GM12892 (cell line): ENCODE results near the gene OVAAL.

Experiments
- DNase-seq: peaks from one replicate; pipeline ENCODE4 v3.0.0; 2011; ENCODE audit not compliant: insufficient read length
- FAIRE-seq: peaks from 2 replicates; lab custom pipeline; 2011; peaks lifted over from hg19 to GRCh38; lab: Jason Lieb, UNC
- POLR2A ChIP-seq: IDR thresholded peaks from 2 replicates; pipeline ENCODE4 v1.6.1; 2011; ENCODE audit warnings: low read depth, low read length, control low read depth
- POLR2AphosphoS5 ChIP-seq: IDR thresholded peaks from 2 replicates; pipeline ENCODE4 v1.6.1; 2011; ENCODE audit warnings: low read depth, low read length, control low read depth
- TAF1 ChIP-seq: IDR thresholded peaks from 2 replicates; pipeline ENCODE4 v1.6.1; 2011; ENCODE audit warnings: low read depth, mild to moderate bottlenecking, control low read depth, low read length, borderline replicate concordance

OVAAL gene

DNA sequence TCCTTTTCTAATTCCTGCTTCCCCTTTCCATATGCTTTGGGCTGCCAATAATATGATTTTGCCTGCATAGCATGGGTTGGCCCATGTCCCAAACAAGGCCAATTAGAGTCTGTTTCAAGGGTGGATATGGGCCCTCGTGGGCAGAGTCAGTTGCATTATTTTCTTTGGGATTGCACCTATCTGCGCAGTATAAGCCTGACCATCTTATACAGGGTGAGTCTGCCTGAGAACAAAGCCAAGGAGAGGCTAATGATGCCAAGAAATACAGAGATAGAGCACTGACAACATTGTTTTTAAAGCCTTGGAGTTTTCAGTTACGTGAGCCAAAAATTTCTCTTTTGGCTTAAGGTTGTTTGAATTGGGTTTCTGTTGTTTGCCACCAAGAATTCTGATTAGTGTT lies 18.6 kb downstream of the OVAAL start:
- no peak for DNase-seq
- no peak for TF ChIP-seq POLR2A
- TF ChIP-seq TAF1: no peak
- TF ChIP-seq POLR2AphosphoS5: no peak
- FAIRE-seq: no peak

DNA sequence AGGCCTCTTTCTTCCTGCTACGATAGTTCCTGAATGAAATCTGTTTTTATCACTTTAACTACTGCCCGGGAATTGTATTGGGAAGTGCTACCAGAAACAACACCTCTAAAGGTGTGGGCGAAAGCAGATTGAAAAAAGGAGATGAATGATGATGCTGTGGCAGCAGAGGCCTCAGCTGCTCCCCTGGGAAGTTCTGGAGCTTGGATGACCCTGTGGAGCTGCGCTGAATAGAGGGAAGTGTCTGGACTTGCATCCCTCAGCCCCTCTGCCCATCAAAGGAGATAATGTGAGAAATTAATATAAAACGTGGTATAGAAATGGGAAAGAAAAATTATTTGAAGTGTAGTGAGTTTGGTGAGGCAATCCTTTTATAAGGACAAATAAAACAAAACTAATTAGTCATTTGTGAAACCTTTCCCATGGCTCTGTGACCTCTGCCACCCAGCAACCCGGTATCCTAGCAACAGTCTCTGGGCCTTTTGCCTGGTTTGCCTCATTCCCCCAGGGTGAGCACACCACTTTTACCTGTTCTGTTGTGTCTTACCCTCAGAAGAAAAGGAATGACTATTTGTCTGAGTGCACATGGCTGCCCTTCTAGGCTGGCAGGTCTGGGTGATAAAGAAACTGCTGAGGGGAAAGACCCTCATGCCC lies 21.3 kb downstream of the OVAAL start:
- TF ChIP-seq POLR2A (no peak), POLR2AphosphoS5 (no peak), TAF1 (no peak)
- no peak for FAIRE-seq
- no peak for DNase-seq

DNA sequence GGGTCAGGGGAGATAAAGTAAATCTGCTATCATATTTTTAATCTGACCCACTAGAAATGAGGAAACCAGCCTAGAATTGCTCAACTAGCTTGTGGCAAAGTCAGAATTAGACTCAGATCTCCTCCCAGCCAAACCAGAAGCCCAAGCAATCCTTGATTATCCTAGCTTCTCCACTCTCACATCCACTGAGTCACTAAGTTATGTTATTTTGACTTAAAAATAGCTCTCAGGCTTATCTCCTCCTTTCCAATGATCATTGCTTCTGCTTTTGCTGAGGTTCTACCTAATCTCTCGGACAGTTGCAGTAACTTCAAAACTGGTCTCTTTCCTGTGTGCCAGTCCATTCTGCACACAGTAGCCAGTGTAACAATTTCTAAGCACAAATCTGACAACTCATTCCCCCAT lies 22.9 kb downstream of the OVAAL start:
- no peak for TF ChIP-seq TAF1
- no peak for TF ChIP-seq POLR2AphosphoS5
- no peak for TF ChIP-seq POLR2A
- DNase-seq (no peak), FAIRE-seq (no peak)

DNA sequence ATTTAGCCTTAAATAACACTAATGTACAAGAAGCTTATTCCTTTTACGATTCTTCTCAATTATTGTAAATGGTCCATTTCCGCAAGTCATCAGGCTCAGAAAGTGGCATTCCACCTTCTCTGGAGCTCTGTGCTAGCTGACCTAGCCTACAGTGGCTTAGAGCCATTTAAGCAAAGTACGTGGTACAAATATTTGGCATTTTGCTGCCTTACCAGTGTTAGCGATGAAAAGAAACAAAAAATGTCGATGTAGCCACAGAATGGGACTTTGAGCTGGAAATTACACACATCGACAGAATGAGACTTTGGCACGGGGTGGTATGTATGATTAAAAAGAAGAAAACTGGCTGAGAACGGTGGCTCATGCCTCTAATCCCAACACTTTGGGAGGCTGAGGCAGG lies 26.1 kb downstream of the OVAAL start:
- FAIRE-seq (no peak), DNase-seq (no peak)
- TF ChIP-seq TAF1 (no peak), POLR2A (no peak), POLR2AphosphoS5 (no peak)

DNA sequence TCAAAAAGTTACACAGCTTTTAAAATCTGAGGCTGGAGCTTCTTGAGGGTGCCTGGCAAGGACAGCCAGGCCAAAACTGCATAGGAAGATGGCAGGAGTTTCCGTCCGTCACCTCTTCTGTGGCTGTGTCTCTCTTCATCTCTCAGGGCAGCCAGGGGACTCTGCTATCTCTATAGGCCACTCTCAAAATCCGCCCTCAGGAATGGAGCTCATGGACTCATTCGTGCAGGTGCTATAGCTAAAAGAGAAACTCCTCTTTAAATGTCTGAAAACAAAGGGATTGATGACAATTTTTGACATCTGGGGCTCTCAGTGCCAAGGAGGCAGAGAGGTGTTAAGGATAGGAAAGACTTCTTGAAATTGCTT lies 27.2 kb downstream of the OVAAL start:
- DNase-seq (no peak), FAIRE-seq (no peak)
- TF ChIP-seq POLR2A (no peak), TAF1 (no peak), POLR2AphosphoS5 (no peak)

DNA sequence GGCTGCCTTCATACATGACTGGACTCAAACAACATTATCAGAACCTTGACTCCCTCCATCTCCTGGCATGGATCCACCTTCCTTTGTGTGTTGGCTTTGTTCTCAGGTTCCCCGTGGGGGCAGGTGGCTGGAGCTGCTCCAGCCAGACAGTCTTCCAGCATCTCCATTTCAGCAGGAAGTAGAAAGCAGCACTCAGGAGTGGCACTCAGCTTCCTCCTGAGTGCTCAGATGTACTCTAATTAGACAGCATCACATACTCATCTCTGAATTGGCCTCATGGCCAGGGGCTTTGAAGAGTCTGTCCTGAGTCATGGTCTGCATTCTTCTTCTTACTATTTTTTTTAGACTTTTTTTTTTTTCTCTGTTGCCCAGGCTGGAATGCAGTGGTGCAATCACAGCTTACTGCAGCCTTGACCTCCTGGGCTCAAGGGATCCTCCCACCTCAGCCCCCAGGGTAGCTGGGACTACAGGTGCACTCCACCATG lies 27.9 kb downstream of the OVAAL start:
- TF ChIP-seq TAF1: no peak
- no peak for TF ChIP-seq POLR2A
- no peak for TF ChIP-seq POLR2AphosphoS5
- FAIRE-seq: no peak

DNA sequence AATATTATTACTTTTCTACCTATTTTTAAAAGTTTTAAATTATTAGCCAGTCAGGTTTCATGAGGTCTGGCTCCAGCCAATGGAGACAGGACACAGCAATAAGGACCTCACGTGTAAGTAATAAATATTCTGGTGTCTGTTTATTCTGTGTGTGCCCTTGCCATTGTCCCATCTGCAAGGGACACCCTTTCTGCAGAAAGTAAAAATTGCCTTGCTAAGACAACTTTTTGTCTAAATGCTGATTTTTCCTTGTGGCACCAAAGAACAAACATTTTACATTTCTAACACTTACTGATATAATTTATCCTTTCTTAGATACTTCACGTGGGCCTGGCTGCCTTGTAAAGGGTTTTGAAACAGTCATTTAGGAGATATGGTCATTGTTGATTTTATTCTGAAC lies 29.4 kb downstream of the OVAAL start:
- TF ChIP-seq TAF1 (no peak), POLR2A (no peak), POLR2AphosphoS5 (no peak)
- DNase-seq: no peak
- no peak for FAIRE-seq

More for the DNA sequence above, 27.9 kb downstream of the OVAAL start:
- DNase-seq: no peak

DNA sequence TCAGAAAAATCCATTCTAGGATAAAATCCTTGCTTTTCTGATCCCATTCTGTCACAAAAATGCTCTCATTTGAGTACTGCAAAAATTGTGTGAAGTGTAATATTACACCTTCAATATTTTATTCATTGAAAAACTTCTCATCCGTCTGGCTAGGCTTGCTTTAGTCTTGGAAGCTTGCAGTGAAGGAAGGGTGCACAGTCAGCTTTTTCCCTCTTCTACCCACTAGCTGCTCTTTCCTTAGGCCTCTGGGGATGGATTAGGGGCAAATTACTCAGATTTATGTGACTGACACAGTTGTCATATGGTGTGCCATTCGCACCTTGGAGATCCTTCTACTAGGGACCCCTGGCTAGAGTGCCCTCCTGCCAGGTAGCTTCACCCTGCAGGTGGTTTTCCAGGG lies 32.1 kb downstream of the OVAAL start:
- DNase-seq: no peak
- no peak for FAIRE-seq
- TF ChIP-seq POLR2A: no peak
- no peak for TF ChIP-seq TAF1
- TF ChIP-seq POLR2AphosphoS5: no peak

DNA sequence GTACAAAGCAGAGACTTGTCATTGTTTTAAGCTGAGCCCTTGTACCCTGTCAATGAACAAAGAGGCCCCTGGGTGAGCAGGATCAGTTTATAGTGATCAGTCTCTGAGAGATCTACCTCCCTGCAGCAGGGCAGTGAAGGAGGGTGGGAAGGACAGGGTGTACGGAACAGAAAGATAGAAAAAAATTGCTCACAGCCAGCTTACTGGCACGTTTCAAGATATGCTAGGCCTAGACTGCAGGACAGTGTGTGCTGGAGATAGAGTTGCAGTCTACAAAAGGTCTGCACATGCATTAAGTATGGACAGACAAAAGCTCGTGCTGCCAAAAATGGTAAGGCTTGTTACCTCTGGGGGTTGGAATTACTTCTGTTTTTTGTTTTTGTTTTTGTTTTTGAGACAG lies 34.6 kb downstream of the OVAAL start:
- FAIRE-seq (no peak), DNase-seq (no peak)
- TF ChIP-seq POLR2AphosphoS5 (no peak), POLR2A (no peak), TAF1 (no peak)

DNA sequence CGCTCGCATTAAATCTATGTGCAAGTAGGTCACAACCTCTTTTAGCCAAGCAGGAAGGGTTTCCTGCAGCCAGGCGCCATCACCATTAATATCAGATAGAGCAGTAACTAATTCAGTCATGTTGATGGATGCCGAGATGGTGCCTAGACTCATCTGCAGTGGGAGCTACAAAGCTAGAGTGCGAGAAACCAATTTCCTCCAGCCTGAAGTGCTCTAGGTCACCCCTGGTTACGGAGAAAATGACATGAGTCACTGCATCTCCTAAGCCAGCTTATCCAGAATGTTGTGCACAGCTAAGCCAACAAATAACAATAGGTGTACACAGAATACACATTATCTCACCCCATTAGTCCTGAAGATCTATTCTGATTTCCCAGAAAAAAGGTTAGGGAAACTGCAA lies 36.0 kb downstream of the OVAAL start:
- no peak for FAIRE-seq
- no peak for DNase-seq
- TF ChIP-seq POLR2A: no peak
- no peak for TF ChIP-seq TAF1

DNA sequence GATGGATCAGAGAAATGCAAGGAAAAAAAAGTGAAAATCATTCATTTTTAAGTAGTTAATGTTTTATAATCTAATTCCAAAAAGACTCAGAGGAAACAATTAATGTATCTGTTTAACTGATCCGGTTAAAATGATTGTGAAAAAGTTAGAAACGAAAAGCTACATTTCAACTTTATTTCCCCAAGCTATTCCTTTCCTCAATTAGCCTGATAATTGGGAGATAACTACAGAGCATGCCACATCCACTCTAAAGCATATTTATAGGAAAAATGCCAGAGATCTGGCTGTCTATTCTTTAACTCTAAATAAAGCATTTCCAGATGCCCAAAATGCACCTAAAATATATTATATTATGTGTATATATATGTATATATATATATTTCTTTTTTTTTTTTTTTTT lies 37.2 kb downstream of the OVAAL start:
- FAIRE-seq: no peak
- DNase-seq: no peak
- TF ChIP-seq TAF1 (no peak), POLR2AphosphoS5 (no peak), POLR2A (no peak)

DNA sequence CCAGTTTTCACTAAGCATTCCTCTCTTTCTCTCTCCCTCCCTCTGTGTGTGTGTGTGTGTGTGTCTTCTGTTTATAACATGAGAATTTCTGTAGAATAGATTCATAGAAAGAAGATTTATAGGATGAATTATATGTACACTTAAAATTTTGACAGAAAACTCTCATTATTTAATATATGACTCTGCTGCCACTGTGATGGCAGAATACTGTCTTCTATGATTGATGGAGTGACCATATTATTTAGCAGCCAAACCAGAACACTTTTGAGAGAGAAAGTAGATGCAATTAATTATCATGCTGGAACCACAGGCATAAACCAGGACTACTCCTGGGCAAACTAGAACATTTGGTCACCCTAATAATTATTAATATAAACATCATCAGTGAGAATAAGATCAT lies 38.8 kb downstream of the OVAAL start:
- TF ChIP-seq TAF1 (no peak), POLR2A (no peak), POLR2AphosphoS5 (no peak)
- FAIRE-seq: no peak
- no peak for DNase-seq

DNA sequence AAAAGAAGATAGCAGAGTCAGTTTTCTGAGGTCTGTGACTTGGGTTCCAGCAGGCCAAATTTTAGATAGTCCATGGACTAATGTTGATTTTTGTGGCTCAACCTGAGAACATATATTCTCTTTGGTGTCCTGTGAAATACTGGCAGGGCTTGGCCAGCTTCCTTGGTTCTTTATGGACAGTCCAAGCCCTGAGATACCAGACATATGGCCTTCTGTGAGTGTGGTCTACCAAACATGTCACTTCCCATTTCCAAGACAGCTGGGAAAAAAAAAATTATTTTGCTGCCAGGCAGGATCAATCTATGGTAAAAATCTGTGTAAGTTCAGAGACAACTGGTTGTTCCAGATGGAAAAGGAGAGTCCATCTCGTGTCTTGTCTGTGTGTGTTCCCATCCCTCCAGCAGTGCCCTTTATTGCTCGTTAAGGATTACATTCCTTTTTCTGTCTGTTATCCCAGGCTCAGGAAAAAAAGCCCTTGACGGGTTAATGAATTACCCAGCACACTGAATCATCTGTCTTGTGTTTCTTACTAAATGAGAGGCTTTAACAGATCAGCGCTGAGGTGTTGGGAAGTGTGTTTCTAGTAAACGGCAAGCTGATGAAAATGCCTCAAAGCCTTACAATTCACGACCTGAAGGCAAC lies 39.7 kb downstream of the OVAAL start:
- TF ChIP-seq TAF1 (no peak), POLR2AphosphoS5 (no peak), POLR2A (no peak)
- DNase-seq (no peak), FAIRE-seq (no peak)
